K562 (cell line): ENCODE measurements around the gene C1R. TPM values are rescaled to one million over a fixed set of nuclear protein-coding genes. Genes with fewer than 3 reads are reported as not detected.

ENCODE experiments used
- ATAC-seq: fragments of 200-7000 bp; cut with Tn5 transposase; 3 replicates; pipeline ENCODE4 v1.9.1; 2020; ENCODE audit warnings: moderate library complexity
- BruUV-seq: library from RNA; stranded (reverse); fragments of 400-500 nt; replicated peaks from 2 replicates; lab custom pipeline; 2021; lab: Mats Ljungman, UMichigan
- CTCF ChIA-PET: fragments of 300-600 bp; formaldehyde crosslinking; extraction: SDS; loops from one replicate; lab custom pipeline; 2021; ENCODE audit warnings: low intra/inter-chr PET ratio; lab: Yijun Ruan, JAX
- POLR2A ChIA-PET: fragments of 300-600, 350-650 bp; sonication (Branson Sonifier 250); formaldehyde crosslinking; extraction: SDS; loops from one replicate; lab custom pipeline; 2021; ENCODE audit warnings: antibody characterized with exemption, inconsistent platforms; lab: Yijun Ruan, JAX
- DNase-seq, 4 experiments: peaks; one replicate each; pipeline versions ENCODE4 v3.0.0 to v3.0.0-alpha.2; 2011 to 2018; ENCODE audit warnings: low spot score in 3 of 4, mixed read lengths in 3 of 4; ENCODE audit errors: extremely low read depth in 1 of 4
- FAIRE-seq: peaks from 2 replicates; lab custom pipeline; 2011; peaks lifted over from hg19 to GRCh38; lab: Jason Lieb, UNC
- H2AFZ ChIP-seq: 2 replicates; pipeline ENCODE4 v1.6.0; 2011; ENCODE audit warnings: low read depth, low read length, control low read depth, inconsistent platforms
- H3K27ac ChIP-seq: fragments of 200-600 bp; 3 replicates; pipeline ENCODE4 v1.8.0; 2011; ENCODE audit warnings: low read depth, mild to moderate bottlenecking, control low read depth, inconsistent platforms, low read length, moderate library complexity, mixed read lengths; ENCODE audit errors: extremely low read depth
- H3K27me3 ChIP-seq, 2 experiments: fragments of 300-600 bp in 1 of 2; 2 replicates in 1 of 2; 3 replicates in 1 of 2; pipeline versions ENCODE4 v1.6.0 to v1.8.0; 2011; ENCODE audit warnings: inconsistent platforms in 2 of 2, low read length in 2 of 2, mild to moderate bottlenecking in 1 of 2, mixed read lengths in 1 of 2, moderate library complexity in 1 of 2; ENCODE audit not compliant: control insufficient read depth in 2 of 2, insufficient read depth in 2 of 2
- H3K36me3 ChIP-seq: fragments of 300-600 bp; 3 replicates; pipeline ENCODE4 v1.8.0; 2011; ENCODE audit warnings: mild to moderate bottlenecking, low read length, inconsistent platforms; ENCODE audit not compliant: control insufficient read depth, insufficient read depth
- H3K4me1 ChIP-seq, 2 experiments: fragments of 200-600 bp in 1 of 2; replicated peaks in 1 of 2; 2 replicates in 1 of 2; 3 replicates in 1 of 2; pipeline versions ENCODE4 v1.5.1 to v1.8.0; 2011; ENCODE audit warnings: inconsistent platforms in 2 of 2, low read length in 2 of 2, mild to moderate bottlenecking in 1 of 2, mixed read lengths in 1 of 2, moderate library complexity in 1 of 2; ENCODE audit not compliant: control insufficient read depth in 2 of 2, insufficient read depth in 2 of 2
- H3K4me2 ChIP-seq: 2 replicates; pipeline ENCODE4 v1.6.1; 2011; ENCODE audit warnings: low read length, control low read depth, inconsistent platforms, mixed read lengths; ENCODE audit not compliant: insufficient read depth
- H3K4me3 ChIP-seq: fragments of 200-600 bp; sonication (generic), shearing (Covaris generic); 2 replicates; pipeline ENCODE4 v1.5.1; 2016; ENCODE audit warnings: control low read depth, inconsistent platforms
- H3K79me2 ChIP-seq: fragments of 200-600 bp; 3 replicates; pipeline ENCODE4 v1.8.0; 2011; ENCODE audit warnings: low read length, inconsistent platforms; ENCODE audit not compliant: control insufficient read depth, insufficient read depth
- H3K9ac ChIP-seq, 2 experiments: 2 replicates each; pipeline versions ENCODE4 v1.6.0 to v1.6.1; 2011; ENCODE audit warnings: low read depth in 2 of 2, low read length in 2 of 2, control low read depth in 1 of 2, inconsistent platforms in 1 of 2, mild to moderate bottlenecking in 1 of 2, mixed read lengths in 1 of 2; ENCODE audit not compliant: insufficient read depth in 1 of 2
- H3K9me1 ChIP-seq: one replicate; pipeline ENCODE4 v1.6.0; 2011; ENCODE audit warnings: inconsistent platforms, mild to moderate bottlenecking, low read length, moderate library complexity; ENCODE audit not compliant: control insufficient read depth, insufficient read depth
- H3K9me3 ChIP-seq: replicated peaks from 2 replicates; pipeline ENCODE4 v1.5.1; 2011; ENCODE audit warnings: low read depth, low read length, inconsistent platforms; ENCODE audit not compliant: control insufficient read depth, insufficient read depth
- H4K20me1 ChIP-seq: replicated peaks from 2 replicates; pipeline ENCODE4 v1.6.1; 2011; ENCODE audit warnings: low read length, inconsistent platforms, mixed read lengths; ENCODE audit not compliant: control insufficient read depth, insufficient read depth
- ARNT ChIP-seq, 2 experiments: fragments of 450-650 bp; IDR thresholded peaks; 2 replicates each; pipeline ENCODE4 v1.6.1; 2016; ENCODE audit warnings: mild to moderate bottlenecking in 1 of 2
- BRD9 ChIP-seq: fragments of 450-650 bp; IDR thresholded peaks from 2 replicates; pipeline ENCODE4 v1.6.1; 2018; ENCODE audit warnings: low read depth; ENCODE audit not compliant: partially characterized antibody
- BRF1 ChIP-seq: IDR thresholded peaks from 3 replicates; pipeline ENCODE4 v1.6.1; 2011; ENCODE audit warnings: borderline replicate concordance, mild to moderate bottlenecking; ENCODE audit not compliant: insufficient read length; ENCODE audit errors: extremely low read depth
- CSDE1 ChIP-seq, 2 experiments: fragments of 450-650 bp; IDR thresholded peaks; 2 replicates each; pipeline ENCODE4 v1.6.1; 2016; ENCODE audit warnings: mild to moderate bottlenecking in 1 of 2
- CTBP1 ChIP-seq: fragments of 450-650 bp; IDR thresholded peaks from 2 replicates; pipeline ENCODE4 v1.6.1; 2016; ENCODE audit warnings: borderline replicate concordance
- GATAD2A ChIP-seq: fragments of 450-650 bp; IDR thresholded peaks from 2 replicates; pipeline ENCODE4 v1.6.1; 2017
- MAZ ChIP-seq, 2 experiments: fragments of 450-650 bp in 1 of 2; sonication (generic) in 1 of 2; formaldehyde crosslinking; IDR thresholded peaks in 1 of 2; conservative IDR thresholded peaks in 1 of 2; 2 replicates each; pipeline versions ENCODE4 v1.4.0 to v1.5.0; 2020; ENCODE audit warnings: mild to moderate bottlenecking in 1 of 2, missing genetic modification reagents in 1 of 2
- MCM5 ChIP-seq: fragments of 450-650 bp; IDR thresholded peaks from 2 replicates; pipeline ENCODE4 v1.6.1; 2016; ENCODE audit warnings: low read depth
- MEIS2 ChIP-seq: fragments of 450-650 bp; IDR thresholded peaks from 2 replicates; pipeline ENCODE4 v1.6.1; 2014; ENCODE audit warnings: mild to moderate bottlenecking; ENCODE audit not compliant: partially characterized antibody
- NEUROD1 ChIP-seq: fragments of 150-350 bp; IDR thresholded peaks from 2 replicates; pipeline ENCODE4 v1.6.1; 2014; ENCODE audit warnings: borderline replicate concordance, low read length, low read depth; ENCODE audit not compliant: partially characterized antibody
- PCBP2 ChIP-seq: fragments of 200-400 bp; formaldehyde crosslinking; IDR thresholded peaks from 2 replicates; pipeline ENCODE4 v1.6.1; 2018; ENCODE audit warnings: low read length, low read depth, mild to moderate bottlenecking, moderate library complexity; ENCODE audit not compliant: poor library complexity, severe bottlenecking
- PTBP1 ChIP-seq: fragments of 200-400 bp; formaldehyde crosslinking; IDR thresholded peaks from 2 replicates; pipeline ENCODE4 v1.6.1; 2017; ENCODE audit warnings: low read depth, low read length
- SAFB ChIP-seq: fragments of 200-400 bp; formaldehyde crosslinking; IDR thresholded peaks from 2 replicates; pipeline ENCODE4 v1.6.1; 2017; ENCODE audit warnings: low read depth, low read length, borderline replicate concordance
- STAG1 ChIP-seq: sonication (generic); formaldehyde crosslinking; IDR thresholded peaks from 2 replicates; pipeline ENCODE4 v1.5.0; 2020; ENCODE audit warnings: missing genetic modification reagents, borderline replicate concordance
- TCF3 ChIP-seq: sonication (generic); formaldehyde crosslinking; IDR thresholded peaks from 2 replicates; pipeline ENCODE4 v1.4.0; 2020; ENCODE audit warnings: mild to moderate bottlenecking, missing genetic modification reagents
- ZFPM2 ChIP-seq: fragments of 250-450 bp; sonication (Bioruptor Pico); IDR thresholded peaks from 2 replicates; pipeline ENCODE4 v1.5.1; 2022; ENCODE audit warnings: mild to moderate bottlenecking
- ZNF143 ChIP-seq: sonication (generic); formaldehyde crosslinking; IDR thresholded peaks from 2 replicates; pipeline ENCODE4 v1.9.0; 2022; ENCODE audit warnings: mild to moderate bottlenecking, missing genetic modification reagents
- ZNF174 ChIP-seq: fragments of 250-450 bp; sonication (Bioruptor Pico); IDR thresholded peaks from 2 replicates; pipeline ENCODE4 v1.4.0; 2020; ENCODE audit warnings: mild to moderate bottlenecking
- WGBS: fragments of 100-300 bp; shearing (Covaris generic); methylation state at CpG from one replicate; pipeline ENCODE4 v1.1.6; 2016; ENCODE audit warnings: low coverage, mixed read lengths; ENCODE audit not compliant: insufficient coverage; ENCODE audit errors: missing lambda C conversion rate; 5-methylcytosine and 5-hydroxymethylcytosine counted together
- in situ Hi-C: fragments of 300-500 bp; cut with MboI; formaldehyde crosslinking; loops from 4 replicates; pipeline ENCODE4 v1.15.0; 2018; ENCODE audit warnings: inconsistent platforms, mixed read lengths
- intact Hi-C: fragments of 100-400 bp; cut with micrococcal nuclease; formaldehyde crosslinking; loops from 2 replicates; pipeline ENCODE4 v1.14.2; 2022
- polyA plus RNA-seq, 8 experiments: library from polyadenylated mRNA; depleted of rRNA in 4 of 8; stranded (reverse) in 5 of 8; unstranded in 3 of 8; fragments of >200 nt; fragmentation: Nextera tagmentation in 2 of 8; fragmentation: Illumina TruSeq in 1 of 8; extraction: Ambion mirVana in 2 of 8; extraction: Trizol in 1 of 8; gene quantifications; 2 replicates each; pipeline versions ENCODE4 v1.2.1 to v1.2.3, GENCODE V29; 2011 to 2014; ENCODE audit warnings: inconsistent platforms in 1 of 8, missing spikeins in 1 of 8
- total RNA-seq, 7 experiments: library from RNA; depleted of rRNA in 6 of 7; stranded (reverse); fragments of >200 nt in 6 of 7; fragmentation: Illumina TruSeq in 2 of 7; extraction: Trizol in 2 of 7; gene quantifications; 2 replicates each; pipeline versions ENCODE4 v1.2.1 to v1.2.3, GENCODE V29; 2011 to 2021; ENCODE audit warnings: low replicate concordance in 1 of 7

Gene C1R
- total and polyA plus RNA-seq, 9 of the 15 experiments (the other 6 are each of a cell fraction or from before 2014, with no cell fraction given) = 0.07 to 1.0 (median 0.33) TPM; not detected in 1

DNA sequence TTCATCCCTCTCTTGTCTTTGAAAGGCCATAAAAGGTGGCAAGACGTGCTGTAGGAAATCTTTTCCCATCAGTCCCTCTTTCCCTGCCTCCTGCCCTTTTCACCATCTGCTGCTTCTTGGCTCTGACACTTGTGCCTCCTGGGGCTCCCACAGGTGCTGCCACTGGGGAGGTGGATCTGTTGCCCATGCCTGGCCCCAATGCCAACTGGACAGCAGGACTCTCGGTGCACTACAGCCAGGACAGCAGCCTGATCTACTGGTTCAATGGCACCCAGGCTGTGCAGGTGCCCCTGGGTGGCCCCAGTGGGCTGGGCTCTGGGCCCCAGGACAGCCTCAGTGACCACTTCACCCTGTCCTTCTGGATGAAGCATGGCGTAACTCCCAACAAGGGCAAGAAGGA lies 44.4 kb upstream of the C1R start:
- no peak overlapping the region for H2AFZ ChIP-seq
- H3K4me2 ChIP-seq = no peak overlapping the region
- no peak for ATAC-seq
- H3K79me2 ChIP-seq = no peaks in the 10 kb centered on the region
- peaks cover 38% of the 10 kb centered on the region; the same call in 2 of the 3 replicates for H3K36me3 ChIP-seq
- in situ Hi-C loops = no loop called here
- intact Hi-C loops = no loop called here
- no peak overlapping the region for H3K4me3 ChIP-seq
- no TSS peak for BruUV-seq
- H3K9me1 ChIP-seq = no peaks in the 10 kb centered on the region
- no peak for FAIRE-seq
- H3K9ac ChIP-seq = no peak overlapping the region
- DNase-seq = no peak
- H3K27me3 ChIP-seq = no peaks in the 10 kb centered on the region
- H3K9me3 ChIP-seq = no peaks in the 10 kb centered on the region
- 71% methylated on average over 2 of the region's 3 CpGs for WGBS
- no peak overlapping the region for H3K27ac ChIP-seq
- ChIA-PET POLR2A (no interaction called here), CTCF (no interaction called here)
- peaks cover 0 to 7% of the 10 kb centered on the region in 2 experiments; a peak in 2 of 5 replicates for H3K4me1 ChIP-seq
- H4K20me1 ChIP-seq = 0 out of 2 replicates have a peak, but pooled peaks cover 2% of the 10 kb centered on the region
- TF ChIP-seq ZFPM2 (CRISPR knock-in tag) (no peak), CSDE1 (IDR thresholded peaks at IDR 0.05) (no peak), ZNF143 (CRISPR knock-in tag) (no peak), STAG1 (CRISPR knock-in tag) (no peak), NEUROD1 (no peak), CTBP1 (no peak), SAFB (no peak), PTBP1 (no peak), GATAD2A (no peak), ZNF174 (CRISPR knock-in tag) (no peak), TCF3 (CRISPR knock-in tag) (no peak), MCM5 (no peak), BRD9 (no peak), ARNT (IDR thresholded peaks at IDR 0.05) (no peak), PCBP2 (no peak), BRF1 (no peak), MAZ (CRISPR knock-in tag; conservative IDR thresholded peaks at IDR 0.05 in 1 of 2, IDR thresholded peaks at IDR 0.05 in 1 of 2) (no peak), MEIS2 (no peak)
